Rectal smooth muscle tissue (tissue), 1 donor: ENCODE measurements around the gene CSRP3.

Experiments
- H3K27ac ChIP-seq: one replicate; pipeline ENCODE4 v1.7.0; 2013; ENCODE audit warnings: low read depth, low read length, inconsistent platforms
- H3K27me3 ChIP-seq: one replicate; pipeline ENCODE4 v1.7.0; 2013; ENCODE audit warnings: low read length; ENCODE audit not compliant: control insufficient read depth, insufficient read depth
- H3K36me3 ChIP-seq: one replicate; pipeline ENCODE4 v1.7.0; 2013; ENCODE audit warnings: low read length; ENCODE audit not compliant: control insufficient read depth, insufficient read depth
- H3K4me1 ChIP-seq: one replicate; pipeline ENCODE4 v1.7.0; 2013; ENCODE audit warnings: low read length; ENCODE audit not compliant: control insufficient read depth, insufficient read depth
- H3K4me3 ChIP-seq: one replicate; pipeline ENCODE4 v1.7.0; 2013; ENCODE audit warnings: low read length
- H3K9ac ChIP-seq: one replicate; pipeline ENCODE4 v1.7.0; 2013; ENCODE audit warnings: low read length

The CSRP3 gene

DNA sequence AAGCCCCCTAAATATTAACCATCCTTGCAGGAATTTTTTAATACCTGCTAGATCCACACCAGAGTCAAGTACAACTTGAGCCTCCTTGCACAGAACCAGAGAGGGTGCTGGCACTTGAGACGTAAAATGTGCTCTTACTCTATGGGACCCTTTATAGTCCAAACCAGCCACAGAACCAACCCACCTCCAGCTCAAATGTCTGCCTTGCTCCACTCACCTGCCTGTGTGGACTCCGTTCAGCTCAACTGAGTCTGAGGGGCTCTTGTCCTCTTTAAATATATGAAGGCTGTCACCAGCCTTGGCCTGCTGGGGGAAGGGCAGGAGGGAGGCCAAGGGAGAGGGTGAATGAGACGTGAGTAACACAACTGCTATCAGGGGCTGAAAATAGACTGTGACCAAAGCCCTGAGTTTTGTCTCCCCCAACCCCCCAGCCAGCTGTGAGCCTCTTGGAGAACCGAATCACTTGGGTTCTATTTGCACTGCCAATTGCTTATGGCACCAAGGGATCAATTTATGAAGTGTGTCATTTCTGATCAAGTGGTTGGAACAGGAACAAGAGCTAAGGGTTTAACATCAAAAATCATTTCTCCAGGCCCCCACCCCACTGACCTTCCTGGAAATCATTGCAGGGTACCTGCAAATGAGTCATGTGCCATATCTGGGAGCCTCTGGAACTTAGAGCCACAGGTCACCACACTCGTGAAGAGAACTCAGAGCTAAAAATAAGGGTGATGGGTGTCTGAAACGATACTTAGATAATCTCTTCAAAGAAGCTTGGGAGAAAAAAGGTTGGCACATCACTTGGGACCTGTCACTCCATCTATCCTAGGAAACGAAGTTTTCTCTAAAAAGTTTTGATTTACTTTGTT, at the start of gene CSRP3:
TSS of gene CSRP3 (minus strand) at position 247 of the 869 bp plus-strand sequence. CDS start 9,535 bp downstream, outside the sequence.
- Histone ChIP-seq H3K27me3 (no peaks in the 10 kb centered on the region), H3K4me3 (no peak within 1 kb of the TSS), H3K27ac (no peak within 1 kb of the TSS), H3K36me3 (no peaks in the 10 kb centered on the region), H3K9ac (no peak within 1 kb of the TSS), H3K4me1 (no peaks in the 10 kb centered on the region)

DNA sequence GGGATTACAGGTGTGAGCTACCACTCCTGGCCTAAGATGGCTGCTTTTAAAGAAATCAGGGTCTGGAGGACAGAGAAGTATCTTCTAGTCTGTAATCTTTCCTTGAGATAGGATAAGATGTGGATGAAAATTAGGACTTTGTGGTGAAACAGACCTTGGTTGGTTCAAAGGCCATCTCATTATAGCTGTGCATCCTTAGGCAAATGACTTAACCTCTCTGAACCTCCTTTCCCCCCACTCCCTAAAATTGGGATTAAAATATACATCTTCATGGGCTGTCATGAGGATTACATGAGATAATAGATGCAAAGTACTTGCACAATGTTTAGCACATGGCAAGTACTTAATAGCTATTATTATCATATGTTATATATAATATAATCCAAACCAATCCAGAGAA, 49.8 kb upstream of the CSRP3 start:
- Histone ChIP-seq H3K4me3 (no peak overlapping the region), H3K27me3 (no peaks in the 10 kb centered on the region), H3K27ac (no peak overlapping the region), H3K36me3 (no peaks in the 10 kb centered on the region), H3K4me1 (no peaks in the 10 kb centered on the region), H3K9ac (no peak overlapping the region)

DNA sequence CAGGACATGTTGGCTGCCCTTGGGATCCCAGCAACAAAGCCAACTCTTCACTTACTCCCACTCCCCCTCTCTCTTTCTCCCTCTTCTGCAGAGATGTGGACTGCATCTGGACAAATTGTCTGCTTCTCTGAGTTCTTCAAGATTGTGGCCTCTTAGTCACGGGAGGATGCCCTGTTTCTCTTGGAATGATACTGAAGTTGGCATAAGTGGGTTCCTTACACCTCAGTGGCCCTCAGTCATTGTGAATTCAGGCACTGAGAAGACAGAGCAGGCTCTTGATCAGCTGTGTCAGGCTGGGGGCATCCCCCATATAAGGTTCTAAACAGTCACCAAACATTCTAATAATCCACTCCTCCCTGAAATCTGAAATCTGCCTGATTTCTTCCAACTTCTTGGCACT, 45.0 kb upstream of the CSRP3 start:
- Histone ChIP-seq H3K36me3 (no peaks in the 10 kb centered on the region), H3K4me1 (no peaks in the 10 kb centered on the region), H3K27ac (no peak overlapping the region), H3K9ac (no peak overlapping the region), H3K27me3 (peaks cover 19% of the 10 kb centered on the region), H3K4me3 (no peak overlapping the region)

DNA sequence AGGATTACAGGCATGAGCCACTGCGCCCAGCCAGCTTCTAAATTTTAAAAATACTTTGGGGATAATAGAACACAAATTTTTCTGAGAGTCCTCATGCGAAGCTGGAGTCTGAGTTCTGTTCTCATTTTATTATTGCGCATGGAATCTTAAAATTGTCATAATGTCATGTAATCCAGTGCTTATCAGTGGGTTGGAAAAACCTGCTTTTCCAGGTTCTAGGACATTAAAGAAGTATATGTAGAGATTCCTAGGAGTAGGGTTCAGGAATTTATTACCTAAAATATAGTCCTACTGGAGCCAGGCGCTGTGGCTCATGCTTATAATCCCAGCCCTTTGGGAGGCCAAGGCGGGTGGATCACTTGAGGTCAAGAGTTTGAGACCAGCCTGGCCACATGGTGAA, 43.6 kb upstream of the CSRP3 start:
- Histone ChIP-seq H3K27me3 (peaks cover 24% of the 10 kb centered on the region), H3K27ac (no peak overlapping the region)

DNA sequence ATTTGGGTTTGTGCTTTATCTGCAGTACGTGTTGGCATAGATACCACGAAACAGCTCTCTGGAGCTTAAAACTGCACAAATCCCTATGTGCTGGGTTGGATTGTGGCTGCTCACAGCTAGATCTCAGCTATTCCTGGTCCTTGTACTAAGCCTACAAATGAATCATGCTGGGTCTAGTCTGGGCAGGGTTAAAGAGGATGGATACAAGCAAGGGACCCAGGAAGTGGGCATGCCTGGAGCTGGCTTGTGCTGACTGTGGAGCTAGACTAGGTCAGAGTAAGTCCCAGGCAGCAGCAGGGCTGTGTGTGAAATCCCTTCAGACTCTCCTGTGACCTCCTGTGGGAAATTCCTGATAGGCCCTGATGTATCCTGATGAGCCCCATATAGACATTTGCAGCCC, 42.8 kb upstream of the CSRP3 start:
- Histone ChIP-seq H3K36me3 (no peaks in the 10 kb centered on the region), H3K27me3 (peaks cover 26% of the 10 kb centered on the region), H3K4me1 (peaks cover 2% of the 10 kb centered on the region), H3K4me3 (no peak overlapping the region), H3K9ac (no peak overlapping the region), H3K27ac (no peak overlapping the region)

More for the DNA sequence above, 43.6 kb upstream of the CSRP3 start:
- Histone ChIP-seq H3K4me1 (peaks cover 2% of the 10 kb centered on the region), H3K9ac (no peak overlapping the region), H3K4me3 (no peak overlapping the region), H3K36me3 (no peaks in the 10 kb centered on the region)

DNA sequence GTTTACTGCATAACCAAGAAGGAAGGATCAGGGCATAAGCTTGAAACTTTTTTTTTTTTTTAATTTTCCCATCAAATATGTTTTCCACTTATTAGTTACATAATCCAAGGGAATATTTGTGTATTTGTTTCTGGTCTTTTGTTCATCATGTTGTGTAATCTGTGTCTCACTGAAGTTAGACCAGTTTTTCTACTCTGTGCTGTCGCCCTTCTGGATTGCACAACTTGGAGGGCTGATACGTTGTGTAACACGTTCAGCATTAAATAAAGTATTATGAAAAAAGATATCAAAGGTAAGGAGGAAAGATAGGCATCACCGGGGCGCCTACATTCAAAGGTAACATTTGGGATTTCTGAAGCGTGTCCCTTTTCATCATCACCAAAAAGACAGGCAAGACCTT, 42.3 kb upstream of the CSRP3 start:
- Histone ChIP-seq H3K4me3 (no peak overlapping the region), H3K27me3 (peaks cover 26% of the 10 kb centered on the region), H3K27ac (no peak overlapping the region), H3K9ac (no peak overlapping the region), H3K4me1 (peaks cover 2% of the 10 kb centered on the region), H3K36me3 (no peaks in the 10 kb centered on the region)

DNA sequence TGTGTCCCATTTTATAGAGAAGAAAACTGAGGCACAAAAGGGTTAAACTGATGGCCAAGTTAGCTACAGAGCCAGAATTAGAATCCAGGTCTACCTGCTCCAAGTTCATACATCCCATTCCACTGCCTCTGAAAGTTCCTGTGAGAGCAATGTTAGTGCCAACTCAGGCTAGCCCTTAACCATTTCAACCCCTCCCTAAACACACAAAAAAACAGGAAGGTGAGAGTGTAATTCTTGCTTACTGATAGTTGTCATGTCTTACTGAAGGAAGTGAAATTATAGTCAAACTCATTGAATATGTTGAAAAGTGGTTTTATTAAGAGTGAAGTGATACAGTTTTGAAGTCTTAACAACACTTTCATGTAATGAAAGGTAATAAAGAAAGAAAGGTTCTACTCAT, 41.8 kb upstream of the CSRP3 start:
- Histone ChIP-seq H3K36me3 (no peaks in the 10 kb centered on the region), H3K27me3 (peaks cover 26% of the 10 kb centered on the region), H3K4me3 (no peak overlapping the region), H3K9ac (no peak overlapping the region), H3K27ac (no peak overlapping the region), H3K4me1 (peaks cover 2% of the 10 kb centered on the region)

DNA sequence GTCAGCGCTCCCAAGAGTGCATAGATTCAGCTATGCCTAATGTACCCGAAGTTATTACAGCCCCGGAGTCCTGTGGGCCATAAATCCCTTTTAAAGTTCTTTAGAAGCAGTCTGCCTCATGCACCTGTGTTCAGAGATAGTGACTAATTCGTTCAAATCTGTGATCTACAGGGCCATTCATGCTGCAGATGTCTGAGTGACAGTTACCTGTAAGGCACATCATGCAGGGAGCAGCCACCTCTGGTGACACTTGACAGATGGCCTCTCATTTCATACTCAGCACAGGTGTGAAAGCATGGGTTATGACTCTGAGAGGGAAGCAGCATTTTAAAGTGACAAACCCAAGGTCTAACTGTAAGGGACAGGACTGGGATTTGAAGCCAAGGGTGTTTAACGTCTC, 41.4 kb upstream of the CSRP3 start:
- Histone ChIP-seq H3K4me1 (peaks cover 2% of the 10 kb centered on the region), H3K36me3 (no peaks in the 10 kb centered on the region), H3K4me3 (no peak overlapping the region), H3K9ac (no peak overlapping the region), H3K27me3 (peaks cover 26% of the 10 kb centered on the region), H3K27ac (no peak overlapping the region)

DNA sequence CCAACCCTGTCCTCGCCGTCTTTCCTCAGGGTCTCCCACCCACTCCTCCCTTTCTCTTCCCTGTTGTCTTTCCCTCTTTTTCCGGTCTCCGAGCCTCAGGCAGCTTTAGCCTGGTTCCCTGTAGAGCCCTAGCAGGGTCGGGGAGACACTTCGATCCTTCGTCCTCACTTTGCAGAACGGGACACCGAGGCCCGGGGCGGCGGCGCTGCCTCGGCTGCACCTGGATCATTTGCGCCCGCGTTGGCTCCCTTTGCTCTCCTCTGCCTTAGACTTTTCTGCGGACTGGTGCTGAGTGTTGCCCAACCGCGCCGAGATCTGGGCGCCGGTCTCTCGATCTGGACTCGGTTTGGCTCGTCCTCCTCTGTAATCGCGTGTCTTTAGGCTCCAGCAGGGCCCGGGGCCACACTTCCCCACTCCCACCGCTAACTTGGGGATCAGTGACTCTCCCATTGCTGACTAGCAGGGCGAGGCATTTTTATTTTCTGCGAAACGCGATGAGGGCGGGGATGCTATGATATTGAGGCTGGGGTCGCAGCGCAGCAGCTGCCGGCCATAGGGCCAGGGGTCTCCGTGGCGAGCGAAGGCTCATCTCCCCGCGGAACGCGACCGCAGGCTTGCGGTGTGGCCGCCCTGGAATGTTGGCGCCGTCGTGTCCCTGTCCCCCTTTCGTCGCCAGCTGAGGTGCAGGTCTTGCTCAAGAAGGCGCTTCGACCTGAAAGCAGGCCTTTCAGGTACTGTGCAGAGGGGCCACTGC, 40.6 kb upstream of the CSRP3 start:
- no peaks in the 10 kb centered on the region for H3K36me3 ChIP-seq
- H3K4me1 ChIP-seq = peaks cover 2% of the 10 kb centered on the region
- H3K27ac ChIP-seq = no peak overlapping the region
- H3K27me3 ChIP-seq = peaks cover 26% of the 10 kb centered on the region
- H3K4me3 ChIP-seq = peak overlapping the region; percentile 57
- H3K9ac ChIP-seq = no peak overlapping the region

DNA sequence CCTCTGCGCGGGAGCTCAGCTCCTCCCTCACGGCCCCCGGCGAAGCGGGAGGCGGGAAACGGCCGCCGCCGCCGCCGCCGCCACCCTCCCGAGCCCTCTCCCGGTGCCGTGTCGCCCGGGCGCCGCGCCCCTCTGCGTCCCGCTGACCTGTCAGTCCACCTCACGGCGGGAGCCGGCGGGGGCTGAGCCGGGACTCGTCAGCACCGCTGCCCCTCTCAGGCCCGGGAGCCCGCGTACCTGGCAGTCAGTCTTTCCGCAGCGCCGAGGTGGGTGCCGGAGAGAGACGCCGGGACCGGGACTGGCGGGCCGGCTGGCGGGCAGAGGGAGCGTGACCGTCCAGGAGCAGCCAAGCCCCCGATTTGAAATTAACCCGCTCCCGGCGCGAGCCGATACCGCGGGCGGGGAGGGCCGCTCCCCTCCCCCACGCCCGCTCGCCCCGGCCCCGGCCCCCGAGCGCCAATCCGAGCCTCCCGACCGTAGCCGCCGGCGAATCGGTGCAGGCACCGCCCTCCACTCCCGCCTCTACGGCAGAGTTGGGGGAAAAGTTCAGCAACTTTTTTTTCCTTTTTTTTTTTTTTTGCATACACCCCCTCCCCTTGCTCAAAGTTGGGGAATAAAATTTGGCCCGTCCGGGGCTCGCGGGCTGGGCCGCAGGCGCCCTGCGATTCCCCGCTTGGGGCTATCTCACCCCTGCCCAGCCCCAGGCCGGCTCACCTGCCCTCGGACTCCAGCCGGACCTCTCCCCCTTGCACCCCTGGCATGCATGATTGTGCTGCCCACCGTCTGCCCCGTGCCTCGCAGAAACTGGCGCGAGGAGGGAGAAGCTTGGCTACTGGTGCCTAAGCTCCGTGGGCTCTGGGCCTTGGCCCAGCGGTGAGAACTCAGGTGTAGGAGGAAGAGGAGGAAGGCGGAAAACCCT, 39.7 kb upstream of the CSRP3 start:
- Histone ChIP-seq H3K27ac (no peak overlapping the region), H3K36me3 (no peaks in the 10 kb centered on the region), H3K4me3 (peak overlapping the region; percentile 57), H3K9ac (no peak overlapping the region), H3K4me1 (peaks cover 2% of the 10 kb centered on the region), H3K27me3 (peaks cover 26% of the 10 kb centered on the region)

DNA sequence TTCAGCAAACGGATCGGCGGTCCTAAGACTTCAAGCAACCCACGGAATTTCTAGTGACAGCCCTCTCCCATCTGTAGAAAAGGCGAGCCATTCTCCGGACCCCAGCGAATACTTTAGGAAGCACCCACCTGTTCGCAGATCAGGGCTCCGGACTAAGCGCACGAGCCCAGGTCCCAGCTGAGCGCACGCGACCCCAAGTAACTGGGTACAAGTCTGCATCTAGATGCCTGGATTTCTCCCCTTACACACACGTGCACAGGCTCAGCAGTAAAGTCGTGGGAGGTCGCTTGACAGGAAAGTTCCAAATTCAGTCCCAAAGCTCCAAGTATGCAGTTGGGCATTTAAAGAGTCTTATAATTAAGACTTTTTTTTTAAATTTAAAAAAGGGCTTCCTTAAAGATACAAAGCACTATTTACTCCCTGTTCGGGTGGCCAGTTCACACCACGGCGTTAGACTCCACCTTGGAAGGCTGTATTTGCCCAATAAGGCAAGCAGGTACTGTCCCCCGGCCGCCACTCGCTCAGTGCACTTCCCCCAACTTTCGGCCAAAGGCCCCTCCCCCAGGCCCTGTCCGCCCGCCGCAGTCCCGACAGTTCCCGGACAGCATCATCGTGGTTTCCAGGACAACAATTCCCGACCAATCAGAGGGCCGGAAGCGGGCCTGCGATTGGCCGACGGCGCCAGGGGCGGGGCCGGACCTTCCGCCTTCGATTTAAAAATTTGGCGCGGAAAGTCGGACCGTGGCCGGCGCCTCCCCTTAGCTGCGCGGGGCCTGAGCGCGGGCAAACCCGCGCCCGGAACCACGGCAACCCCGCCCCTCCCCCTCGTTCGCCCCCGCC, 38.9 kb upstream of the CSRP3 start, which contains the start of gene E2F8:
TSS of gene E2F8 (minus strand) at position 526 of the 840 bp plus-strand sequence. CDS start 824 bp downstream, outside the sequence.
- H3K9ac ChIP-seq = peak within 1 kb of the TSS; percentile 10
- peaks cover 2% of the 10 kb centered on the region for H3K4me1 ChIP-seq
- H3K27ac ChIP-seq = no peak within 1 kb of the TSS

More for the DNA sequence above, 38.9 kb upstream of the CSRP3 start, which contains the start of gene E2F8:
- peak within 1 kb of the TSS; percentile 77 for H3K4me3 ChIP-seq
- H3K27me3 ChIP-seq = peaks cover 26% of the 10 kb centered on the region
- H3K36me3 ChIP-seq = no peaks in the 10 kb centered on the region
